ENCODE results near the gene SLC19A1. TPM values are rescaled to one million over a fixed set of nuclear protein-coding genes. Genes with fewer than 3 reads are reported as not detected.

SLC19A1 gene
- total and polyA plus RNA-seq, 2 donors (not counting 1 experiment from before 2014, with no cell fraction given), result 1.7 to 2.1 TPM

DNA sequence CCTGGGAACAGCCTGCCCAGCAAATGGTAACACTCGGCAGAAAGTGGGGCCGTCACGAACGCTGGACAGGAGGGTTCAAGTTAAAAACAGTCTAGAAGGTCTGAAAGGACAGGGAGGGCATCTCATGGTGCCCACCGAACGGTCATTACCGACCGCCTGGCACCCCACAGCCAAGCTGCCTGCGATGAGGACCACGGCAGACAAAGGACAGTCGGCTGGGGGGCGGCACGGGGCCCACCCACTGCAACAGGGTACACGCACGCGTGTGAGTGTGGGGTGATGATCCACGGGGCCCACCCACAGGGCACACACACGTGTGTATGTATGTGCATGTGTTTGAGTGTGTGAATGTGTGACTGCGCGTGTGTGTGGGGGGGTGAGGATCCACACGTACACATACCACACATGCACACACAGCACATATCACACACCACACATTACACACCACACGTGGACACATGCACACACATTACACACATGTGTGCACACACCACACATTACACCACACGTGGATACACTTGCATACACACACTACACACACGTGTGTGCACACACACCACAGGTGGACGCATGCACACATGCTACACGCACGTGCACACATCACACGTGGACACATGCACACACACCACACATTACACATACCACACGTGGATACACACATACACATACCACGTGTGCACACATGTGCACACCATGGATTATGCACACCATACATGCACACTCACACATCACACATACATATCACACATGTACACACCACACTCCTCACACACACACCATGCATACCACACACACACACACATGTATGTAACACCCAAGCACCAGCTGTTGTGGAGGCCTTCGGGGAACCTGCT lies 63.2 kb downstream of the SLC19A1 start:
- Histone ChIP-seq H3K36me3 (ENCODE audit: control insufficient read depth, insufficient read depth, low read length) (peaks cover 20% of the 10 kb centered on the region), H3K27me3 (ENCODE audit: control insufficient read depth, insufficient read depth, low read length) (no peaks in the 10 kb centered on the region), H4K20me1 (ENCODE audit: control insufficient read depth, extremely low read depth, insufficient read depth, low read length) (no peaks in the 10 kb centered on the region), H3K4me3 (replicated peaks in 1 of 4; ENCODE audit: control extremely low read depth in 1 of 4, insufficient read depth in 1 of 4, low read depth in 3 of 4, low read length in 4 of 4) (no peak overlapping the region), H3K79me2 (ENCODE audit: control insufficient read depth, insufficient read depth, low read length) (no peaks in the 10 kb centered on the region), H3K4me1 (ENCODE audit: control insufficient read depth, extremely low read depth, insufficient read depth, low read length) (no peaks in the 10 kb centered on the region), H3K4me2 (ENCODE audit: extremely low read depth, insufficient read depth, low read length) (no peak overlapping the region), H3K9ac (ENCODE audit: insufficient read depth, low read length) (no peak overlapping the region), H3K9me3 (ENCODE audit: control insufficient read depth, insufficient read depth, low read depth, low read length) (no peaks in the 10 kb centered on the region), H3K27ac (ENCODE audit: insufficient read depth, low read length) (peak overlapping the region; percentile 8), H2AFZ (ENCODE audit: low read length) (no peak overlapping the region)
- TF ChIP-seq CTCF (conservative IDR thresholded peaks at IDR 0.05 in 1 of 2, IDR thresholded peaks at IDR 0.05 in 1 of 2; ENCODE audit: low read depth in 1 of 2, low read length in 2 of 2), result no peak
- no peak for DNase-seq (ENCODE audit: low read depth in 2 of 2)

DNA sequence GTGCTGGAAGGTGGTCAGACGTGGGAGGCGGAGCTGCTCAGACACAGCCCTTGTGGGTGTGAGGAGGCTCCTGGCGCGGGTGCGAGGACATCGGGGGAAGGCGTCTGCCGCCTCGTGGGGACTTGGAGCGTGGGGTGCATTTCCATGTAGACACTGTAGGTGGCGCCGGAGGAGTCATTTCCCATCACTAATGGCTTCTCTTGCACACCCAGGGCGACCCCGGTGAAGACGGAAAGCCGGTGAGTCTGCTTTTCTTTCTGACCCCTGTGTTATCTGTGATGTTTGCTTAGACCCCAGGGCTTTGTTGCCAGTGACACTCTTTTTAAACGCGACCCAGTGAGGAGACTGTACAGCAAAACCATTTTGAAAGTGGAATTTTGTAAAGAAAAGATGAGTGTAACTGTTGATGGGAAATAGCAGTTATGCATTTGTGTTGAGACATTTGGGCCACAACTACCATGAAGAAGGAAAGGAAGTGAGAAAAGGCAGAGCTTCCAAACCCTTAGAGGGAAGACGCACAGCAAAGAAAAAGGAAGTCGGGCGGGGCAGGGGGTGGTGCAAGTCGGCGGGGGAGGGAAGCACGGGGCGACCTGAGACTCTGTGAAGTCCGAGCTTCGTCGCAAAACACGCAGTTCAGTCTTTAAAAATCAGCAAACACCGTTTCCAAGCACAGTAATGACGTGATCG lies 64.0 kb downstream of the SLC19A1 start:
- Histone ChIP-seq H3K36me3 (ENCODE audit: control insufficient read depth, insufficient read depth, low read length) (peaks cover 16% of the 10 kb centered on the region), H3K4me3 (replicated peaks in 1 of 4; ENCODE audit: control extremely low read depth in 1 of 4, insufficient read depth in 1 of 4, low read depth in 3 of 4, low read length in 4 of 4) (peak overlapping the region in 1 of 4 experiments; percentile 44), H3K27ac (ENCODE audit: insufficient read depth, low read length) (no peak overlapping the region), H3K9ac (ENCODE audit: insufficient read depth, low read length) (no peak overlapping the region), H2AFZ (ENCODE audit: low read length) (no peak overlapping the region), H3K9me3 (ENCODE audit: control insufficient read depth, insufficient read depth, low read depth, low read length) (no peaks in the 10 kb centered on the region), H3K79me2 (ENCODE audit: control insufficient read depth, insufficient read depth, low read length) (no peaks in the 10 kb centered on the region), H3K4me2 (ENCODE audit: extremely low read depth, insufficient read depth, low read length) (peak overlapping the region; percentile 56), H3K27me3 (ENCODE audit: control insufficient read depth, insufficient read depth, low read length) (no peaks in the 10 kb centered on the region), H3K4me1 (ENCODE audit: control insufficient read depth, extremely low read depth, insufficient read depth, low read length) (no peaks in the 10 kb centered on the region), H4K20me1 (ENCODE audit: control insufficient read depth, extremely low read depth, insufficient read depth, low read length) (no peaks in the 10 kb centered on the region)
- peak; percentile 57 to 72 for DNase-seq (ENCODE audit: low read depth in 2 of 2)
- TF ChIP-seq CTCF (conservative IDR thresholded peaks at IDR 0.05 in 1 of 2, IDR thresholded peaks at IDR 0.05 in 1 of 2; ENCODE audit: low read depth in 1 of 2, low read length in 2 of 2), result peak; percentile 55 to 94
- TF ChIP-seq EZH2 (IDR thresholded peaks at IDR 0.05; ENCODE audit: low read length, missing control alignments), result no peak
